Pancreas (tissue), 10 donors: ENCODE results near the gene CCDC71L. TPM values are rescaled to one million over a fixed set of nuclear protein-coding genes. Genes with fewer than 3 reads are reported as not detected.

Experiments used
- ATAC-seq, 4 donors: fragments of 200-7000 bp; cut with Tn5 transposase; one replicate each; pipeline versions ENCODE4 v1.8.0 to v1.9.1; 2020; ENCODE audit warnings: mild to moderate bottlenecking in 4 of 4, moderate library complexity in 4 of 4
- DNase-seq, 6 donors: peaks; one replicate each; pipeline ENCODE4 v3.0.0-alpha.2; 2020
- FAIRE-seq: peaks from 2 replicates; lab custom pipeline; 2012; peaks lifted over from hg19 to GRCh38; lab: Jason Lieb, UNC
- H3K27ac ChIP-seq, 4 donors: fragments of 200-600 bp; sonication (generic); 1 replicate in 3 of 4; 2 replicates in 1 of 4; pipeline versions ENCODE4 v1.5.0 to v1.8.0; 2020
- H3K27me3 ChIP-seq, 4 donors: fragments of 200-600 bp; one replicate each; pipeline ENCODE4 v1.8.0; 2021
- H3K36me3 ChIP-seq, 3 donors: fragments of 200-600 bp; sonication (generic) in 1 of 3; one replicate each; pipeline versions ENCODE4 v1.5.0 to v1.8.0; 2020 to 2021
- H3K4me1 ChIP-seq, 3 donors: fragments of 200-600 bp; one replicate each; pipeline ENCODE4 v1.8.0; 2021
- H3K4me3 ChIP-seq, 4 donors: fragments of 200-600 bp; sonication (generic) in 2 of 4; one replicate each; pipeline versions ENCODE4 v1.5.0 to v1.8.0; 2020 to 2021
- H3K9me3 ChIP-seq, 4 donors: fragments of 200-600 bp; one replicate each; pipeline ENCODE4 v1.8.0; 2021
- CTCF ChIP-seq, 4 donors: fragments of 200-600 bp; sonication (generic) in 3 of 4; IDR thresholded peaks; one replicate each; pipeline versions ENCODE4 v1.5.0 to v1.8.0; 2021; ENCODE audit warnings: antibody characterized with exemption in 4 of 4
- WGBS, 2 donors: extraction: QIAGEN DNeasy Blood & Tissue Kit; methylation state at CpG; one replicate each; pipeline ENCODE4 v1.1.7; 2013; 5-methylcytosine and 5-hydroxymethylcytosine counted together
- intact Hi-C, 3 donors: fragments of 100-400 bp; cut with DNase I; formaldehyde crosslinking; loops; one replicate each; pipeline versions ENCODE4 v1.11.1 to v1.14.2; 2022
- polyA plus RNA-seq, 2 donors: library from polyadenylated mRNA; stranded (reverse); fragments of 200-250 nt; gene quantifications; one replicate each; pipeline ENCODE4 v1.2.3, GENCODE V29; 2013
- total RNA-seq, 6 donors: library from RNA; stranded (reverse); fragmentation: NEBNext Ultra II Directional in 4 of 6; extraction: Animal tissue kit (Norgen Biotek cat#: 25700) in 4 of 6; gene quantifications; one replicate each; pipeline versions ENCODE4 v1.2.1 to v1.2.4, GENCODE V29; 2021 to 2023
- donor health status: healthy with polysubstance abuse.
- donor health status: DM: no; HTN: no; CAD: no; lungs with moderate emphysema.
- donor health status: DM: no; HTN: no; CAD: no.
- donor health status: control.
- donor health status: control.
- donor health status: Bipolar disorder and iron deficiency.
- donor health status: DM: yes; HTN: yes; CAD: no.
- donor health status: DM: no; HTN: no; CAD: no.
- donor health status: DM: no; HTN: no; CAD: no.
- donor health status: DM: yes; HTN: yes; CAD: no.

CCDC71L gene
- total and polyA plus RNA-seq, 8 donors: 4.0 to 18.2 (median 7.7) TPM

- no peak for ATAC-seq
- TF ChIP-seq CTCF (IDR thresholded peaks at IDR 0.05): no peak
- H3K36me3 ChIP-seq: no peaks in the 10 kb centered on the region
- peaks cover 5 to 12% (median 6%) of the 10 kb centered on the region in 3 donors for H3K4me1 ChIP-seq
- no peaks in the 10 kb centered on the region for H3K27me3 ChIP-seq
- peak; percentile 37 for FAIRE-seq
- H3K27ac ChIP-seq: no peak overlapping the region
- intact Hi-C loops: no loop called here
- H3K9me3 ChIP-seq: no peaks in the 10 kb centered on the region
- DNase-seq: no peak
- no peak overlapping the region for H3K4me3 ChIP-seq
Measured at GRCh38 chr7:106613848-106614560, 47.0 kb downstream of the CCDC71L start.

GRCh38 chr7:106613279-106613678, 47.7 kb downstream of the CCDC71L start:
- TF ChIP-seq CTCF (IDR thresholded peaks at IDR 0.05): no peak
- Histone ChIP-seq H3K27me3 (no peaks in the 10 kb centered on the region), H3K9me3 (no peaks in the 10 kb centered on the region), H3K36me3 (no peaks in the 10 kb centered on the region), H3K4me1 (peaks cover 4 to 8% (median 5%) of the 10 kb centered on the region in 3 donors), H3K4me3 (no peak overlapping the region), H3K27ac (no peak overlapping the region)
- FAIRE-seq (no peak), ATAC-seq (no peak), DNase-seq (no peak)
- 93% methylated on average over 6 of the region's 6 CpGs for WGBS, 2 donors
- intact Hi-C loops: no loop called here

GRCh38 chr7:106612432-106612831, 48.5 kb downstream of the CCDC71L start:
- Histone ChIP-seq H3K4me1 (peaks cover 0 to 7% (median 0%) of the 10 kb centered on the region in 3 donors), H3K27ac (no peak overlapping the region), H3K27me3 (no peaks in the 10 kb centered on the region), H3K36me3 (no peaks in the 10 kb centered on the region), H3K9me3 (no peaks in the 10 kb centered on the region), H3K4me3 (no peak overlapping the region)
- FAIRE-seq: no peak
- DNase-seq: no peak
- no peak for TF ChIP-seq CTCF (IDR thresholded peaks at IDR 0.05)
- WGBS, 2 donors: 83% methylated on average over 1 of the region's 1 CpG
- intact Hi-C loops: no loop called here
- ATAC-seq: no peak

- no peaks in the 10 kb centered on the region for H3K9me3 ChIP-seq
- intact Hi-C loops: no loop called here
- no peak for DNase-seq
- no peaks in the 10 kb centered on the region for H3K36me3 ChIP-seq
- peak overlapping the region in 1 of 4 donors; percentile 9 for H3K27ac ChIP-seq
- peaks cover 0 to 7% (median 0%) of the 10 kb centered on the region in 3 donors for H3K4me1 ChIP-seq
- no peak overlapping the region for H3K4me3 ChIP-seq
- no peak for TF ChIP-seq CTCF (IDR thresholded peaks at IDR 0.05)
- ATAC-seq: peak in 1 of 4 donors; percentile 70
- FAIRE-seq: no peak
- no peaks in the 10 kb centered on the region for H3K27me3 ChIP-seq
- WGBS, 2 donors: 69 to 81% methylated on average over 3 of the region's 3 CpGs
Measured at GRCh38 chr7:106611911-106612310, 49.0 kb downstream of the CCDC71L start.
